HG03378 (cell line): ENCODE data around the gene PLD1.
"Not testable (repeated sequence)": the region's sequence is repeated elsewhere in the genome, so short reads cannot be mapped to it uniquely, and the experiment has no call there.

Experiments used
- ATAC-seq: cut with Tn5 transposase; IDR thresholded peaks from one replicate; pipeline ENCODE4 v1.9.1; 2021; ENCODE audit warnings: mild to moderate bottlenecking, moderate library complexity; ENCODE audit not compliant: unreplicated experiment

Gene PLD1

DNA sequence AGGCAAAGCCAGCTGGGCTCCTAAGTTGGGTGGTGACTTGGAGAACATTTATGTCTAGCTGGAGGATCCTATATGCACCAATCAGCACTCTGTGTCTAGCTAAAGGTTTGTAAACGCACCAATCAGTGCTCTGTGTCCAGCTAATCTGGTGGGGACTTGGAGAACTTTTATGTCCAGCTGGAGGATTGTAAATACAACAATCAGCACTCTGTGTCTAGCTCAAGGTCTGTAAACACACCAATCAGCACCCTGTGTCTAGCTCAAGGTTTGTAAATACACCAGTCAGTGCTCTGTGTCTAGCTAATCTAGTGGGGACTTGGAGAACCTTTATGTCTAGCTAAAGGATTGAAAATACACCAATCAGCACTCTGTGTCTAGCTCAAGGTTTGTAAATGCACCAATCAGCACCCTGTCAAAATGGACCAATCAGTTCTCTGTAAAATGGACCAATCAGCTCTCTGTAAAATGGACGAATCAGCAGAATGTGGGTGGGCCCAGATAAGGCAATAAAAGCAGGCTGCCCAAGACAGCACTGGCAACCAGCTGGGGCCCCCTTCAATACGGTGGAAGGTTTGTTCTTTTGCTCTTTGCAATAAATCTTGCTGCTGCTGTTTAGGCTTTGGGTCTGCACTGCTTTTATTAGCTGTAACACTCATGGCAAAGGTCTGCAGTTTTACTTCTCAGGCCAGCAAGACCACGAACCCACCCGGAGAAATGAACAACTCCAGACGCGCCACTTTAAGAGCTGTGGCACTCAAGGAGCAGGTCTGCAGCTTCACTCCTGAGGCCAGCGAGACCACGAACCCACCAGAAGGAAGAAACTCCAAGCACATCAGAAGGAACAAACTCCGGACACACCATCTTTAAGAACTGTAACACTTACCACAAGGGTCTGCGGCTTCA, 63.7 kb downstream of the PLD1 start:
- not testable (repeated sequence) for ATAC-seq

GRCh38 chr3:171745577-171746319, 64.5 kb downstream of the PLD1 start:
- no peak for ATAC-seq

- ATAC-seq: no peak
Observed at GRCh38 chr3:171744158-171744741, 66.0 kb downstream of the PLD1 start.

GRCh38 chr3:171743327-171744157, 66.7 kb downstream of the PLD1 start:
- ATAC-seq: no peak

GRCh38 chr3:171741377-171741776, 68.9 kb downstream of the PLD1 start:
- ATAC-seq: no peak

DNA sequence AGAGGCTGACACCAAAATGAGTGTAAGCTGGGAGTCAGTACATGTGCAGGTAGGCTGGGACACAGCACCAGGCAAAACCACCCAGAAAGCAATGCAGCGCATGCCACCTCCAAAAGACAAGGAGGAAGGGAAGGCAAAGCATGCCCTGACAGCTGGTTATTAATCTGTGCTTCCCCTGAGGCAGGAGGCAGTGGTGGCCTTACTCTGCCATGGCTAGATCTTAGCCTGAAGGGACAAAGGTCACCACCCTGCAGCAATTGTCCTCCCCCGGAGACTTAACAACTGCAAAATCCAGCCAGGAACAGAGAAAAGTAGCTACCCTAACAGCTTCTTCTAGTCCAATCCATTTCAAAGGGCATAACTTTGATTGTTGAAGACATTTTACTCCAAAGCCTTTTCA, 73.7 kb downstream of the PLD1 start:
- ATAC-seq: no peak

GRCh38 chr3:171733561-171733960, 76.7 kb downstream of the PLD1 start:
- ATAC-seq: no peak

DNA sequence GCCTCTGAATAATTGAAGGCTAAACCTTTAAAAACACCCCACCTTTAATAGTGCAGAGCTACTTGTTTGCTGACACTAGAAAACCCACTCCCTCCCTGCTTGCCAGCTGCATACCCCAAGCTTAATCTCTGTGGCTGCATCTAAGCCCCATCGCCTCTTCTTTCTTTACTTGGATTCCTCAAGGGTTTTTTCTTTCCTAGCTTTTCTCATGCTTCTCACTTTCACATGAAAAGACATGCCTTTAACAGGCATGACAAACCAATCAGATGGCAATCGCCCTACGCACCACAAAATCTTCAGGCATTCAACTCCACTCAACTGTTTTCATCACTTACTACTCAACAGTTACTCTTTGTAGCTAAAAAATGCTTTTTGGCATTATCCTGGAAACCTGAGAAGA, 77.5 kb downstream of the PLD1 start:
- ATAC-seq: no peak

DNA sequence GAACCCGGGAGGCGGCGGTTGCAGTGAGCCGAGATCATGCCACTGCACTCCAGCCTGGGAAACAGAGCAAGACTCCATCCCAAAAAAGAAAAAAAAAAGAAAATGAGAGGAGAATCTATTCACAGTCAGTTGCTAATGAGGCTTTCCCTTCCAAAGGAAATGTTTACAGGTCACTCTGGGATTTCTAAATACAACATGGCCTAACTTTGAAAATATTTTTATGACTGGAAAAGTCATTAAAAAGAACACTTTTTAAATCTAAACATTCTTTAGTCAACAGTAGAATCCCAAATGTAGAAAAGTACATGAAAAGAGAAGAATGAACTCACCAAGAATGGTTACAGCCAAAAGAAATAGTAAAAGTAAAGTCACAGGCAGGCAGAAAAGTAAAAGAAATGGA, 78.6 kb downstream of the PLD1 start:
- no peak for ATAC-seq

DNA sequence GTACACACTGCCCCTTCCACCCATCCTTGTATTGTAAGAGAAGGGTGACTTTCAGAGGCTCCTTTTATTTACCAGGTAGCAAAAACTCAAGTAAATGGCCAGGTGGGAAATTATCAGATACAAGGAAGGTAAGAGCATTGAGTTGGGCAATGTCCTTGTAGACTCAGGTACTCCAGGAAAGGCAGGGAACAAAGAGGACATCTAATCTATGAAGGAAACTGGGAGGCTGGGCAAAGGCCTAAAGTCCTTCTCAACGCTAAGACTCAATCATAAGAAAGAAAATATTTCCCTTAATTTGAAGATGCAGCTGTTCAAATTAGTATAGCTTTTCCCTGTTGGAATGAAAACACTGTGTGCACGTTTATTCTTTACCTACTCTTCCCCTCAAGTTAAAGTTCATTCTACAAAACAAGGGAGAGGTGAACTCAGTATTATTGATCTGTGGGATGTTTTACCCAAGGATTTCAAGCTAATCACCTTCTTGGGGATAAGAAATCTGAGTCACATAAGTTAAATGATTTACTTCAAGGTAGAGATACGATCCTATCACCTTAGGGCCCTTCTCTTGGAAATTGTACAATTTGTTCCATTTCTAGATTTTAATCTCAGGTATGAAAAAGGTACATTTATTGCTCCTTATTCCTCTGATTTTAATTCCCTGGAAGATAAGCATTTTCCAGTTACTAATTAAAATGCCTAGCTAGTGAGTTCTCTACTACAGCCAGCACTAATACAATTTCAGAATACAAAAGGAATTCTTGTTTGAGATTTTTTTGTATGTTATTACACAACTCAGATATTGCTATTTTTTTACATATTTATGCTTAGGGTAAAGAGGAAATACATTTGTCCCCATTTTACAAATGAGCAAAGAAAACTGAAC, 80.6 kb downstream of the PLD1 start:
- ATAC-seq: no peak

- no peak for ATAC-seq
Observed at GRCh38 chr3:171727288-171727687, 83.0 kb downstream of the PLD1 start.

GRCh38 chr3:171718493-171719185, 91.6 kb downstream of the PLD1 start:
- no peak for ATAC-seq

DNA sequence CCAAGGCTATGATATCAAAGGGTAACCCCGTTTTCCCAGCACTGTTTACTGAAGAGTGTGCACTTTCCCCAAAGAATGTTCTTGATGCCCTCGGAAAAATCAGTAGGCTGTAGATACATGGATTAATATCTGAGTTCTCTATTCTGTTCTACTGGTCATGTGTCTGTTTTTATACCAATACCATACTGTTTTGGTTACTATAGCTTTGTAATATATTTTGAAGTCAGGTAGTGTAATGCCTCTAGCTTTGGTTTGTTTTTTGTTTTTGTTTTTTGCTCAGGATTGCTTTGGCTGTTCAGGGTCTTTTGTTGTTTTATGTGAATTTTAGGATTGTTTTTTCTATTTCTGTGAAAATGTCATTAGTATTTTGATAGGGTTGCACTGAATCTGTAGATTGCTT, 95.1 kb downstream of the PLD1 start:
- no peak for ATAC-seq

DNA sequence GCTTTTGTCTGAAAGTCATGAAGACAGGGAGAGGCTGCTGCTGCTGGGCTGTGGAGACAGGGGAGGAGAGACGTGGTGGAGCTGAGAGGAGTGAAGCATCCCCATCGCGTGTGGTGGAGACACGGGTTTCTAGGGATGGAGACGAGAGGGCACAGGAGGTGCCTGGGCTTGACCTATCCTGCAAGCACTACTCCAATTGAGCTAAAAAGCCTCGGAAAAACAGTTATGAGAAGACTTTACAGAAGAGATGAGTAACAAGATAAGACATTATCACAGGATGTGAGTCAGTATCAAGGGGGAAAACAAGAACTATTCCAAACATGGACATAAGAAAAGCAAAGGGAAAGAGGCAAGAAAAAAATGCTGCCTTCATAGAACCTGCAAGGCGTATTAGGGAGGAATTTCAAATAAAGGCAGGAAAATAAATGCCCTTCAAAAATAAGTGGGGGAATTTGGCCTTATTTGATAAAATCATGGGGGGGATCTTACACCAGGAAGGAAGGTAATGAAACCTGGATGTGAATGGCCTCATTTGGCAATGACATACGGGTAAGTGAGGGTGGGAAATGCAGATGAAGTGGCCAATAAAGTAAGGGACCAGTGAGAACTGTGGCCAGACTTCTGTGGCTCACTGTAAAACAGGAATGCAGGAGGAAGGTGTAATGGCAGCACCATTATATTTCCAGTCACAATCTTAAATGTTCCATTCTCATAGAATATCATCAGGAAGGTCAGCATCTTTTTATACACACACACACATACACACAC, 97.9 kb downstream of the PLD1 start:
- ATAC-seq: no peak

DNA sequence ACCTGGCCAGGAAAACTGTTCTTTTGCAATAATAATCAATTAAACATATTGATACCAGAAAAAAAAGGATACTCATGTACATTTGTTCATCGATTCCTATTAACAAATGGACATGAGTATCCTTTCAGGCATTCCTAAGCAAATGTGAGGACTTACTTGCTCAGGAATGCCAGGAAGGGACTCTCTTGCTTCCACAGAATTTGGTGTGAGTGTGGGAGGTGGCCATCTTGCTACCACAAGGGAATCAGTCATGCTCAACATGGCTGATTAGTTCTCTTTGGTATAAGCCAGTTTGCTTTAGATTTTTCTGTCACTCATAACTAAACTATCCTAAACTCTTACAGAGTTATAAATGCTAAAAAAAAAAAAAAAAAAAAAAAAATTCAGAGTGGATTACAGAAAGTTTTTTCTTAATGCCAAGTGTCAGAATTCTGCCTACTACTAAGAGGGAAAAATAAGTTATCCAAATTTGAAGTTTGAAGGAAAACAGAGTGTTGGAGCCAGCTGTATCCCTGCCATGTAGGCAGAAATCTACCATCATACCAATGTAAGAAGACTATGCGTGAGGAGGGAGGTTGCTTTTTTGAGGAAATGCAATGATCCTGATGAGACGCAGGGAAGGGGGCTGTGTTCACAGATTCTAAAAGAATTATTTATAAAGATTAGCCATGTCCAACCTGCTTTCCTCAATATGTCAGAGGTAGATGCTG, 98.7 kb downstream of the PLD1 start:
- ATAC-seq: no peak

- no peak for ATAC-seq
Observed at GRCh38 chr3:171710359-171710758, 99.9 kb downstream of the PLD1 start.

- no peak for ATAC-seq
Observed at GRCh38 chr3:171704814-171705213, 105.5 kb downstream of the PLD1 start.

DNA sequence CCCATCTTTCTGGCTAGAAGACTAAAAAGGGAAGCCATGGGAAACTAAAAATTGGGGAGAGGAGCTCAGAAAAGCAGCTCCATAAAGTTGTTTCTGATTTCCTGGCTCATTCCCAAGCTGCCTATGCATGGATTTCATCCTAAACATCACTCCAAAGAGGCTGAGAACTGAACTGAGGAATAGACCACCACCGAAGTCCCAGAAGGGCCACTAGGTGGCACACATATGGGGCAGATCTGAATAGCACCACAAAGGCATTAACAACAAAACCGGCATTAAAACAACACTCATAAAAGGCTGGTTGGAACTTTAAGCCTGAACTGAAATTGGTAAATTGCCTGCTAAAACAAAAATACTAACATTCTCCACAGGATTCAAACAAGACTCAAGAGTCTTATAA, 106.3 kb downstream of the PLD1 start:
- ATAC-seq: no peak
